SJCRH30 (cell line): Measurements from ENCODE around the gene PODXL. TPM values are rescaled to one million over a fixed set of nuclear protein-coding genes. Genes with fewer than 3 reads are reported as not detected.

Experiments used
- DNase-seq, 2 experiments: peaks; one replicate each; pipeline ENCODE4 v3.0.0-alpha.2; 2015 to 2020
- H3K27ac ChIP-seq: fragments of 250-450 bp; sonication (Bioruptor Pico); 2 replicates; pipeline ENCODE4 v1.5.1; 2020; ENCODE audit warnings: mild to moderate bottlenecking, moderate library complexity
- H3K27me3 ChIP-seq: fragments of 250-450 bp; sonication (Bioruptor Pico); 2 replicates; pipeline ENCODE4 v1.5.1; 2020; ENCODE audit warnings: mild to moderate bottlenecking, moderate library complexity
- H3K36me3 ChIP-seq: fragments of 250-450 bp; sonication (Bioruptor Pico); 2 replicates; pipeline ENCODE4 v1.5.1; 2020; ENCODE audit warnings: mild to moderate bottlenecking, moderate library complexity
- H3K4me1 ChIP-seq: fragments of 250-450 bp; sonication (Bioruptor Pico); 2 replicates; pipeline ENCODE4 v1.5.1; 2020; ENCODE audit warnings: mild to moderate bottlenecking, moderate library complexity
- H3K4me3 ChIP-seq: fragments of 250-450 bp; sonication (Bioruptor Pico); 2 replicates; pipeline ENCODE4 v1.5.1; 2020; ENCODE audit warnings: mild to moderate bottlenecking, moderate library complexity
- H3K9me3 ChIP-seq: fragments of 250-450 bp; sonication (Bioruptor Pico); replicated peaks from 2 replicates; pipeline ENCODE4 v1.5.1; 2020; ENCODE audit warnings: mild to moderate bottlenecking, moderate library complexity
- total RNA-seq: library from RNA; depleted of rRNA; stranded (reverse); fragments of >200 nt; shearing (Covaris generic); gene quantifications from 2 replicates; pipeline ENCODE4 v1.2.3, GENCODE V29; 2014

PODXL gene
- total RNA-seq, 1 experiment from 2014 or later, result 78.1 TPM

DNA sequence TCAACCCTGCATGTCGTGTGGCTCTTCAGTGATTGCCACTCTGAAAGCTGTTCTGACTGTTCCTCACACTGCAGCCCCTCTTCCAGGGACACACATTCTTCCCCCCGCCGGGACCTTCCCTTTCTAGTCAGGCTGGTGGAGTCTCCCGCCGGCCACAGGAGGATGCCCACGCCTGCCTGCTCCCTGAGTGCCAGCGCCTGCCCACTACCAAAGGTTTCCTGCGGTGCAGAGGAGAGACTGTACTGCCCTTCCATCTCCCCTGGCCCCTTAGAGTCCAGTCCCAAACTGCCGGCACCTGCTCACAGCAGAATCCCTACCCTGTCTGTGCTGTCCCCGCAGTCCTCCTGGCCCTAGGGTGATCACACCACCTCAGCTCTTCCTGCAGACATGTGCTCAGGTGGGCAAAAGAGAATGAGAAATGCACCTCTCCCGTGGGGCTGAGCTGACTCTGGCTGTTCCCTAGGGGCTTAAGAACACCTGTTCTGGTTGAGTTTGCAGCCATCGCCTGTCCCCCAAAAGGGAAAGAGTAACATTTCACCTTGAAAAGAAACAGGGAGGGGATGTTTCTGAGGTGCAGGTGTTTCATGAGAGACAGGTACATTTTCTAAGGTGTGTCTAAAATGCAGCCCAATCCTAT, 1.4 kb downstream of the PODXL start:
- H3K36me3 ChIP-seq, result no peaks in the 10 kb centered on the region; the same call in 1 of the 2 replicates
- peak overlapping the region; percentile 78 for H3K4me3 ChIP-seq
- no peaks in the 10 kb centered on the region for H3K27me3 ChIP-seq
- peaks cover 9% of the 10 kb centered on the region for H3K4me1 ChIP-seq
- no peak overlapping the region for H3K27ac ChIP-seq
- DNase-seq, result no peak
- H3K9me3 ChIP-seq, result no peaks in the 10 kb centered on the region

DNA sequence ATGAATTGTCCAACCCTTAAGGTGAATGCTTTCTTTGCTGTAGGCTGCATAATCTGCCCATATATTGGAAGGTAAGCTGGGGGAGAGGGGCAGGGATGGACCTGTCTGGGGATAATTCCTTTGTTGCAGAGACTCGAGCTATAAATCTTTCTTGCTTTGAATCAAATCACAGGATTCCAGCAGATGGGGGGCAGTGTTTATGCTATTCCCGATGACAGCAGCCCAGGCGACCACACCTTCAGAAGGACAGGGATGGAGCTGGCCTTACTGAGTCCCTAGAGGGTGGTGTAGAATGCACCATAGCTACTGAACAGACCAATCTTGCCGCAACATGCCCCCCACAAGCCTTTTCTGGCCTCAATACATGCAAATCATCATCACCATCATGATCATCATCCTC, 2.5 kb downstream of the PODXL start:
- Histone ChIP-seq H3K36me3 (peaks cover 3% of the 10 kb centered on the region; the same call in 1 of the 2 replicates), H3K9me3 (no peaks in the 10 kb centered on the region), H3K4me3 (no peak overlapping the region), H3K27ac (no peak overlapping the region), H3K4me1 (peaks cover 9% of the 10 kb centered on the region), H3K27me3 (no peaks in the 10 kb centered on the region)
- no peak for DNase-seq

DNA sequence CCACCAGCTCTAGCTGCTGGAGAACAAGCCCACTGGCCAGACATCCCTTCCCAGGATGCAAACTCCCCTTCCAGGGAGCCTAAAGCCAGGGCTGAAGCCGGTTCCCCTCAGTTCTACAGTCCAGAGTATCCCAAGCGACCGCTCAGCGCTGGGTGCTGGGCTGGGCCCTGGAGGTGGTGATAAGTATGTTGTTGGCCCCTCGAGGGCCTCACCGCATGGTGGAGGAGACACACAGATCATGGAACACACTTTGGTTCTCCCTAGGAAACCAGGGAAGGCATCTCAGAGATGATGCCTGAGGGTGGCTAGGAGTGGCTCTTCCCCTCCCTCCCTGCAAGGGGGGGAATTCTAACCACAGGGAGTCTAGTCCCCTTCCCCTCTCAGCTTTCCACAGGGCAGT, 4.4 kb downstream of the PODXL start:
- no peak overlapping the region for H3K4me3 ChIP-seq
- H3K4me1 ChIP-seq, result peaks cover under 1% of the 10 kb centered on the region
- peaks cover 3% of the 10 kb centered on the region; the same call in 1 of the 2 replicates for H3K36me3 ChIP-seq
- no peak overlapping the region for H3K27ac ChIP-seq
- no peaks in the 10 kb centered on the region for H3K9me3 ChIP-seq
- H3K27me3 ChIP-seq, result no peaks in the 10 kb centered on the region
- no peak for DNase-seq

DNA sequence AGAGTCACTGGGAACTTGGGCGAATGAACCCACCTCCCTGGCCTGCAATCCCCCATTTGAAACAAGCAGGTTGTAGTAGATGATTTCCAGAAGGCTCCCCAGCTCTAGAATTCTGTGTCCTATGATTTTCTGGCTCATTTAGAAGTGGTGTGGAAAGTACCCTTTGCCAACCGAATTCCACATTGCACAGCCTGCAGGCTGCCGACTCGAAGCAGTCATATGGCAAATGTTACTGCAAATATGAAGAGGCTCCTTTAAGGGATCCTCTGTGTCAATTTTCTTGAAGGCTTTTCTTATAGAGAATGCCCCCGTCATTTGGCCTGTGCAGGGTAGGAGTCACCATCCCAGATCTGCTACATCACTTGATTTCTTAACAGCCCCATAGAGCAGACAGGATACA, 5.6 kb downstream of the PODXL start:
- Histone ChIP-seq H3K36me3 (peaks cover 5% of the 10 kb centered on the region; the same call in 1 of the 2 replicates), H3K4me3 (no peak overlapping the region), H3K4me1 (0 out of 2 replicates have a peak, but pooled peaks cover 3% of the 10 kb centered on the region), H3K27ac (no peak overlapping the region), H3K9me3 (no peaks in the 10 kb centered on the region), H3K27me3 (no peaks in the 10 kb centered on the region)
- DNase-seq, result no peak

DNA sequence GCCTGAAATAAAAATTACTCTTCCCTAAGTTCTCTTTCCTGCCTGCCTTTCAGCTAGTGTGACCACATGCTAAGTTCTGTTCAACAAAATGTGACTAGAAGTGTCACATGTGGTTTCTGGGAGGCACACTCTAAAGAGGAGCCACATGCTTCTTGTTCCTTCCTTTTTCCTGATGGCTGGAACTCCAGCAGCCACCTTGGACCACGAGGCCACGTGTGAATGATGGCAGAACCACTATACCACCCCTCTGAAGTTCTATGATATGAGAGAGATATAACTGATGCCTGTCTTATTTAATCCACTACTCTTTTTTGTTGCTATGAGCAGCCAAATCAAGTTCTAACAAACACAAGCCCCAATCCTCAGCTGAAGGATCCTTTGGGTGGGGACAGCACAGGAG, 8.1 kb downstream of the PODXL start:
- no peak for DNase-seq
- Histone ChIP-seq H3K9me3 (no peaks in the 10 kb centered on the region), H3K4me3 (no peak overlapping the region), H3K36me3 (peaks cover 5% of the 10 kb centered on the region; the same call in 1 of the 2 replicates), H3K27ac (no peak overlapping the region), H3K27me3 (no peaks in the 10 kb centered on the region), H3K4me1 (peaks cover 13% of the 10 kb centered on the region)

DNA sequence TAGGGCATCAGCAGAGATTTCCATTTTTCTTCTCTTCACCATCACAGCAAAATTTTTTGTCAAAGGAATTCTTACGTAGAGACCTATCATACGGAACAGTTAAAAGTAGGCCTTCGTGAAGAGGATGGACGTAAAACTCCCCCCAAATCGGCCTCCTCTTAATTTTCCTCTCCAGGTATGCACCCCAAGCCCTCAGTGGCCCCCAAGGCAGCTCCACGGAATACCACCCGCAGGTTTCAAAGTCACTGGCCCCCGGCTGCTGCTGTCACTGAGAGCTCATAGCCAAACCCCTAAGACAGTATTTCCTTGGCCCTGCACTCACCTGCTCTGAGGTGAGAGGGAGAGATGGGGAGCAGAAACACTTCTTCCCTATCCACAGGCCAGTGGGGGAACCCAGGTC, 8.8 kb downstream of the PODXL start:
- no peaks in the 10 kb centered on the region for H3K27me3 ChIP-seq

DNA sequence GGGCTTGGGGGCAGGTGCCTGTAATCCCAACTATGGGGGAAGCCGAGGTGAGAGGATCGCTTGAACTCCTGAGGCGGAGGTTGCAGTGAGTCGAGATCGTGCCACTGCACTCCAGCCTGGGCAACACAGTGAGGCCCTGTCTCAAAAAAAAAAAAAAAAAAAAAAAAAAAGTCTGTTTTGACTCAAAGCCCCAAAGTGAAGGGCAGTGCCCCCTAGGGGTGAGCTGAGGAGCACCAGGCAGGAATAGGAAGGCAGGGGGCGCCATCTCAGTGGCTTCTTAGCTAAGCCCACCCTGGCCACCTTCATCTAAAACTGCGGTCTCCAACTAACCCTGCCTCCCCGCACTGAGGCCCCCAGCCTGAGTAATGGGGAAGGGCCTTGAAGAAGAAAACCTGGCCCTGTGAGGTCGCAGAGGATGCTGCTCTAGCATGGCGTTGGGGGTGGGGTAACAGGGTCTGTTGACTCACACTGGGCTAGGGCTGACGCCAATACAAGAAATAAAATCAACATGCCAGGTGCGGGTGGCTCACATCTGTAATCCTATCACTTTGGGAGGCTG, 9.8 kb downstream of the PODXL start:
- Histone ChIP-seq H3K4me3 (no peak overlapping the region), H3K27me3 (no peaks in the 10 kb centered on the region), H3K9me3 (no peaks in the 10 kb centered on the region), H3K4me1 (peaks cover 24% of the 10 kb centered on the region), H3K36me3 (peaks cover 5% of the 10 kb centered on the region; the same call in 1 of the 2 replicates), H3K27ac (no peak overlapping the region)
- peak; percentile 59 to 80 for DNase-seq

More for the DNA sequence above, 8.8 kb downstream of the PODXL start:
- Histone ChIP-seq H3K36me3 (peaks cover 5% of the 10 kb centered on the region; the same call in 1 of the 2 replicates), H3K4me3 (no peak overlapping the region), H3K27ac (no peak overlapping the region), H3K9me3 (no peaks in the 10 kb centered on the region), H3K4me1 (peaks cover 15% of the 10 kb centered on the region)
- DNase-seq, result no peak

DNA sequence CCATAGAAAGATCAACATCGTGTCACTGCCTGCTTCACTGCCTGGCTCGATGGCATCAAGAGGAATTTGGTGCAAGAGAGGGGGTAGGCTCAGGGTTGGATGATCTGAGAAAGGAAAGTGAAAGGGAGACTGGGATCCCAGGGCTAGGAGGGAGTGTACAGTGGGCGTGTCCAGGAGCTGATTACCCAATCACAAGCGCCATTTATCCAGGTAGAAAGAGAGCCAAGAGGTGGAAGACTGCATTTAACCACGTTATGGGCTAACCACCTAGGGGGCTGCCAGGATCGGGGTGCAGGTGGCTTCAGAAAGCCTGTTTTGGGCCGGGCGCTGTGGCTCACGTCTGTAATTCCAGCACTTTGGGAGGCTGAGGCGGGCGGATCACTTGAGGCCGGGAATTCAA, 10.3 kb downstream of the PODXL start:
- no peak for DNase-seq
- peaks cover 5% of the 10 kb centered on the region; the same call in 1 of the 2 replicates for H3K36me3 ChIP-seq
- no peaks in the 10 kb centered on the region for H3K9me3 ChIP-seq
- H3K27me3 ChIP-seq, result no peaks in the 10 kb centered on the region
- H3K4me3 ChIP-seq, result no peak overlapping the region
- H3K4me1 ChIP-seq, result peaks cover 27% of the 10 kb centered on the region
- no peak overlapping the region for H3K27ac ChIP-seq

DNA sequence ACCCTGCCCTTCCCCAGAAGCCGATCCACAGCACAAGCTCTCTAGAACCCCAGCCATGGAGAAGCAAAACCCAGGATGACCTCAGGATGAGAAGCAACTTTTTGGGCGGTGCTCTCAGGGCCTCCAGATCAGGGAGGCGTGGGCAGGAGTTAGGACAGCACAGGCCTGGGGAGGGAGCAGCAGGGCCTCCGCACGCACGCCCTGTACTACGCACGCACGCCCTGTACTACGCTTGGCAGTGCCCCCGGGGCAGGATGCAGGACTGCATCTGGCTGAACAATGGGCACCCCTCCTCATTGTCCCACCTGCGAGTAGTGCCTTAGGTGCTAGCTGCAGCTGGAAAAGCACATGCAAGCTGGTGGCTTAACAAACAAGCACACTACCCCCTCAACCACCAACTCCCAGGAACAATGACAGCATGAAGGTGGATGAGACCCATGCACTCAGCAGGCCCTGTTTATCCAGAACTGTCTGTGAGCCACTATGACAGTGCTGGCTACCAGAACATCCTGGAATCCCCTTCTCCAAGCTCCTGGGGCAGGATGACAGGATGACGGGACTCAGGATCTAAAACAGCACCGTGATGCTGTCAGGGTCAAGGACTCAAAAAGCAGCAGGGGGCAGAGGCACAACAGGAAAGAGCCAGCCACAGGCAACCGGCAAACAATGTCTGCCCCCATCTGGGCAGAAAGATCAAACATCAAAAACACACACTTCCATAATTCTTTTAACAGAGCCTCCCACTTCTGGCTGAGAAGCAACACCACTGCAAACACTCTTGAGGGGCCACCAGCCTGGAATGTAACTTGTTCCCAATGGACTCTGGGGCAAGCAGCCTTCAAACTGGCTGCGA, 11.8 kb downstream of the PODXL start:
- Histone ChIP-seq H3K9me3 (no peaks in the 10 kb centered on the region), H3K4me1 (peaks cover 31% of the 10 kb centered on the region), H3K27me3 (no peaks in the 10 kb centered on the region), H3K27ac (no peak overlapping the region), H3K36me3 (0 out of 2 replicates have a peak, but pooled peaks cover 5% of the 10 kb centered on the region), H3K4me3 (no peak overlapping the region)
- peak; percentile 55 to 67 for DNase-seq

DNA sequence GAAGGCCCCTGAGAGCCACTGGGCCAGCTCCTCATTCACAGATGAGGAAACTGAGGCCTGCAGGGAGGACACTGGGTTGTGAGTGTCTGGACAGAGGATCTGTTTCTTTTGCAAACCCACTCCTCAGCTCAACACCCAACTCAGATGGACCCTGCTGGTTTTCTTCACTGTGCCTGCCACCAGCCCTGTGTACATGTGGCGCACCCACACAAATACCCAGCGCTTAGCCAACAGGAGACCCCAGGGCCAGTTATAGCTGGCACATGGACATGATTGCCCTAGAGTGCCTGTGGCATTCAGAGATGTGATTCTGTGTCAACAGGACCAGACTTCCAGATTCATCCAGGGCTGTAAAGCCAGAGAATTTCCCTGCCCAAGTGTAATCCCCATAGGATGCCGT, 12.4 kb downstream of the PODXL start:
- no peak for DNase-seq
- no peak overlapping the region for H3K27ac ChIP-seq
- no peak overlapping the region for H3K4me3 ChIP-seq
- peaks cover 38% of the 10 kb centered on the region for H3K4me1 ChIP-seq
- no peaks in the 10 kb centered on the region for H3K27me3 ChIP-seq
- 0 out of 2 replicates have a peak, but pooled peaks cover 2% of the 10 kb centered on the region for H3K36me3 ChIP-seq
- H3K9me3 ChIP-seq, result no peaks in the 10 kb centered on the region

DNA sequence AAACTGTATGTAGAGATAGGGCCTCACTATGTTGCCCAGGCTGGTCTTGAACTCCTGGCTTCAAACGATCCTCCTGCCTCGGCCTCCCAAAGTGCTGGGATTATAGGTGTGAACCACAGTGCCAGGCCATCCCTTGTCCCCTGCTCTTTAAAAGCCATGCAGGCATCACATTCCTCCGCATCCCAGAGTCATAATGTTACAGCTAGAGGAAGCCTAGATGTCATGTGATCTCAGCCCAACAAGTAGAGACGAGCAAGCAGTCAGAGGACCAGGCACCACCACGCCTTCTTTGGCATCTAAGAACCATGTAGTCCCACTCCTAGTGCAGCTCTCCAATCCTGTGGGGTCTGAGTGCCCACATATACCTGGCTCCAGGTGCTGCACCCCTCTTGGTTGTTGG, 13.1 kb downstream of the PODXL start:
- Histone ChIP-seq H3K4me3 (no peak overlapping the region), H3K9me3 (no peaks in the 10 kb centered on the region), H3K27ac (no peak overlapping the region), H3K4me1 (peaks cover 45% of the 10 kb centered on the region), H3K27me3 (no peaks in the 10 kb centered on the region), H3K36me3 (0 out of 2 replicates have a peak, but pooled peaks cover 2% of the 10 kb centered on the region)
- no peak for DNase-seq

DNA sequence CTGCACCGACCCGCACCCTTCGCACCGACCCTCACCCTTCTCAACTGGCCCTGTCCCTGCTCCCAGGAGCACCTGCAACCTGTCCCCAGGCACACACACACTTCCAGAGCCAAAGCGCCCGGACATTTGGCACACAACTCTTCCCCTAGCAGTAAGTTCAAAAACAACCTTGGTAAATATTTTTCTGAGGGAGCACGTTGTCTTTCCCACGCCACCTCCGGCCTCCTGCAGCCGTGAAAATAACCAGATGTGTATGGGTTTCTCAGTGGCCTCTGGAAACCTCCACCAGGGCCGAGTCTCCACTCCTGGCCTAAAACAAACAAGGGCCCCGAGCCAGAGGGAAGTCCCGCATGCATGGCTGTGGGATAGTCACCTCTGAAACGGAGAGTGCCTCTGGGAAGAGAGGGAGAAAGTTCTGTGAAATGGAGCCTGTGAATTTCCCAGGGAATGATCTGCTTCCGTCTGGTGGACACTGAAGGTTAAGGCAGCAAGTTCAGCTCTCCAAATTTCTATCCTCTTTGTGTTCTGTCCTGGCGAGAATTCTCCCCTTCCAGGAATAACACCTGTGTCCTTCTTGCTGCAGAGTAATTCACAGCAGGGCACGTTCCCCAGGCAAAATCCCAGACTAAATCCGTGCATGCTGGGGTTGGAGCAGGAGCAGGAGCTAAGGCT, 15.8 kb downstream of the PODXL start:
- DNase-seq, result no peak
- no peaks in the 10 kb centered on the region for H3K36me3 ChIP-seq
- no peak overlapping the region for H3K27ac ChIP-seq
- H3K4me1 ChIP-seq, result peaks cover 54% of the 10 kb centered on the region
- H3K27me3 ChIP-seq, result no peaks in the 10 kb centered on the region
- no peaks in the 10 kb centered on the region for H3K9me3 ChIP-seq
- H3K4me3 ChIP-seq, result no peak overlapping the region

DNA sequence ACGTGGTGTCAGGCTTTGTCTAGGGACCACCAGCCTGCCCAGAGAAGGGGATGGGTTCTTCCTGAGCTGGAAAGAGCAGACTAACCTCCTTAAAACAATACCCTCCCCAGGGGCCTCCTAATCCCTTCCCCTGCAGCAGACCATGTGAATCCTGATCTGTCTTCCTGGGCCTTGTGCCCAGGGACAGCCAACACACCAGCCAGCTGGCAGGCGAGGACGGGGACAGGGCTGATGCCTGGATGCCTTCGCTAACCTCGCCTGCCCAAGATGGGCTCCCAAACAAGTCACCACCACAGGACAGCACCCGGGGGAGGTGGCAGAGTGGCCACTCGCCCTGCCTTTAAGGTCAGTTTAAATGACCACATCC, 17.6 kb downstream of the PODXL start:
- H3K4me3 ChIP-seq, result no peak overlapping the region
- no peaks in the 10 kb centered on the region for H3K36me3 ChIP-seq
- peaks cover 51% of the 10 kb centered on the region for H3K4me1 ChIP-seq
- peak; percentile 74 to 75 for DNase-seq
- no peaks in the 10 kb centered on the region for H3K27me3 ChIP-seq
- no peaks in the 10 kb centered on the region for H3K9me3 ChIP-seq
- H3K27ac ChIP-seq, result peak overlapping the region; percentile 75

DNA sequence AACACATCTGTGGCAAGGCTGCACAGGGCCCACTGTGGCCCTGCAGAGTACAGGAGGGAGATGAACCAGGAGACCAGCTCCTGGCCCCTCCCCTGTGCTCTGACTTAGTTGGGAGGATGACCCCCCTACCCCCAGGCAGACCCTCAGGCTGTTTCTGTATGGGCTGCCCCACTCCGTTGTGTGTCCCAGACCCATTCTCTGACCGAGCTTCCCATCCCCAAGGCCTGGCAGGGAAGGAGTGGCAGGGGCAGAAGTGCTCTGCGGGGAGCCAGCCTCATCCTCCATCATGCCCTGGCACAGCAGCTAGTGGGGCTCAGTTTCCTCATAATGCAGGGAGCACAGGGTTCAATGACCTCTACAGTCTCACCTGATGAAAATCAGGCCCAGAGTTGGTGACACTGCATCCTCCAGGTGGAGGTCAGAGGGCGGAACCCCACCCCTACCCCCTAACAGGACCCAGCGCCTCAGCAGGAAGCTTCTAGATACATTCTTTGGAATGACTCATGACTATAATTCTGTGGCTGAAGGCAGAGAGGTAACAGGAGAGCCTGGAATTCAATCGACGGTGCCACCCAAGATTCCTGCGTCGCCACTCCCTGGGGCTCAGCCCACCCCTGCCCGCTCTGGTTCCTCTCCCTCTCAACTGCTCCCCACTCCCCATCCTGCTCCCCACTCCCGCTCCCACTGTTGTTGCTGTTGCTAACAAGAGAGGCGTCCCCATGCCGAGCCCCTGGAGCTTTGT, 18.2 kb downstream of the PODXL start:
- H3K27ac ChIP-seq, result peak overlapping the region; percentile 75
- H3K9me3 ChIP-seq, result no peaks in the 10 kb centered on the region
- no peaks in the 10 kb centered on the region for H3K27me3 ChIP-seq
- peaks cover 51% of the 10 kb centered on the region for H3K4me1 ChIP-seq
- no peak overlapping the region for H3K4me3 ChIP-seq
- no peaks in the 10 kb centered on the region for H3K36me3 ChIP-seq
- DNase-seq, result peak; percentile 66 to 70
